Suprapubic skin (tissue), 3 donors: ENCODE results near the gene EPHA4.

Experiments
- EP300 ChIP-seq: sonication (generic); formaldehyde crosslinking; IDR thresholded peaks from one replicate; pipeline ENCODE4 v1.6.1; 2017; ENCODE audit warnings: antibody characterized with exemption
- POLR2A ChIP-seq, 2 donors: fragments of 450-650 bp; IDR thresholded peaks; one replicate each; pipeline ENCODE4 v1.6.1; 2017; ENCODE audit warnings: antibody characterized with exemption in 2 of 2, mild to moderate bottlenecking in 2 of 2, moderate library complexity in 2 of 2
- TF ChIP-seq, protein P1 (sequence below), 2 donors: fragments of 200-600 bp in 1 of 2; fragments of 450-650 bp in 1 of 2; sonication (generic) in 1 of 2; IDR thresholded peaks; one replicate each; pipeline ENCODE4 v1.5.1; 2016 to 2019; ENCODE audit warnings: antibody characterized with exemption in 2 of 2, mild to moderate bottlenecking in 1 of 2, moderate library complexity in 1 of 2

DNA sequence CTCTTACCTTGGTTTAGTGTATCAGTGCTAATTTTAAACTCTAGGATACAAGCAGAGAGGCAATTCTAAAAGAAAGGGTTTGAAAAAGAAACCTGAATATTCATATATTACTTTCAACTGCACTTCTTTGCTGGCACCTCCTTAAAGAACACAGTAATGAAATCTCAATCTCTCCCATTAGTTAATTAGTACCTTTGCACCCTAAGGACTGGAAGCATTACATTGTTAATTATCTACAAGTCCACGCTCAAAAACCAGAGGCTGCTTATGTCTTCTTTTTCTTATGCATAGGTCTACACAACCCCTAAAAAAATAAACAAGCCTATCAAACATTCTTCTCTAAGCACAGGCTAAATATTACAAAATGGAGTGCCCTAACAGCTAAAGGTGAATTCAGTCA lies 20.2 kb downstream of the EPHA4 start:
- TF ChIP-seq EP300 (no peak), POLR2A (IDR thresholded peaks at IDR 0.05) (no peak)
- TF ChIP-seq, protein P1, sequence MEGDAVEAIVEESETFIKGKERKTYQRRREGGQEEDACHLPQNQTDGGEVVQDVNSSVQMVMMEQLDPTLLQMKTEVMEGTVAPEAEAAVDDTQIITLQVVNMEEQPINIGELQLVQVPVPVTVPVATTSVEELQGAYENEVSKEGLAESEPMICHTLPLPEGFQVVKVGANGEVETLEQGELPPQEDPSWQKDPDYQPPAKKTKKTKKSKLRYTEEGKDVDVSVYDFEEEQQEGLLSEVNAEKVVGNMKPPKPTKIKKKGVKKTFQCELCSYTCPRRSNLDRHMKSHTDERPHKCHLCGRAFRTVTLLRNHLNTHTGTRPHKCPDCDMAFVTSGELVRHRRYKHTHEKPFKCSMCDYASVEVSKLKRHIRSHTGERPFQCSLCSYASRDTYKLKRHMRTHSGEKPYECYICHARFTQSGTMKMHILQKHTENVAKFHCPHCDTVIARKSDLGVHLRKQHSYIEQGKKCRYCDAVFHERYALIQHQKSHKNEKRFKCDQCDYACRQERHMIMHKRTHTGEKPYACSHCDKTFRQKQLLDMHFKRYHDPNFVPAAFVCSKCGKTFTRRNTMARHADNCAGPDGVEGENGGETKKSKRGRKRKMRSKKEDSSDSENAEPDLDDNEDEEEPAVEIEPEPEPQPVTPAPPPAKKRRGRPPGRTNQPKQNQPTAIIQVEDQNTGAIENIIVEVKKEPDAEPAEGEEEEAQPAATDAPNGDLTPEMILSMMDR (IDR thresholded peaks at IDR 0.05), result no peak
